ENCODE data around the gene ARRDC1. TPM values are rescaled to one million over a fixed set of nuclear protein-coding genes. Genes with fewer than 3 reads are reported as not detected.
"Not testable (repeated sequence)": the region's sequence is repeated elsewhere in the genome, so short reads cannot be mapped to it uniquely, and the experiment has no call there.

The ARRDC1 gene
- total and polyA plus RNA-seq, 2 experiments from 2014 or later, result 73.9 to 82.9 TPM

DNA sequence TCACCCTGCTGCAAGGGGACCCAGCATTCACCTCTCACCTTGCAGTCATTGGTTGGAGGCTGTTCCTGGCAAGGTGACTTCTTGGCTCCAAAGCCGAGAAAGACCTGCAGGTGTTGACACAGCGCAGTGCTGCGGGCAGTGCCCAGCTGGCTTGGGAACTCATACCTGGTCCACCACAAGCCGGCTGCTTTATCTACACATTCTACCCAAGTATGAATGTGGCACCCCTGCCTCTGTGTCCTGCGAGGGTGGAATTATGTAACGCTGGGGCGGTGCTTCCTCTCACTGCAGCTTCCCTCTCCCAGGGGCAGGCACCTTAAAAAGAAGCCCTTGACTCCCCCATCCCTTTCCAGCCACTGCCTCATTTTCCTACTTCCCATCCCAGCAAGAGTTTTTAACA, 12.7 kb upstream of the ARRDC1 start:
- no peak for DNase-seq (ENCODE audit: low read depth in 1 of 2, low spot score in 1 of 2)
- H3K4me1 ChIP-seq (ENCODE audit: low read depth), result peaks cover 4% of the 10 kb centered on the region
- no peaks in the 10 kb centered on the region for H3K27me3 ChIP-seq
- peaks cover 4% of the 10 kb centered on the region for H3K36me3 ChIP-seq
- H3K4me3 ChIP-seq, result no peak overlapping the region
- H3K27ac ChIP-seq, result no peak overlapping the region
- TF ChIP-seq CTCF (IDR thresholded peaks at IDR 0.05; ENCODE audit: low read depth, low read length), result no peak
- no peaks in the 10 kb centered on the region for H3K9me3 ChIP-seq (ENCODE audit: low read depth)

DNA sequence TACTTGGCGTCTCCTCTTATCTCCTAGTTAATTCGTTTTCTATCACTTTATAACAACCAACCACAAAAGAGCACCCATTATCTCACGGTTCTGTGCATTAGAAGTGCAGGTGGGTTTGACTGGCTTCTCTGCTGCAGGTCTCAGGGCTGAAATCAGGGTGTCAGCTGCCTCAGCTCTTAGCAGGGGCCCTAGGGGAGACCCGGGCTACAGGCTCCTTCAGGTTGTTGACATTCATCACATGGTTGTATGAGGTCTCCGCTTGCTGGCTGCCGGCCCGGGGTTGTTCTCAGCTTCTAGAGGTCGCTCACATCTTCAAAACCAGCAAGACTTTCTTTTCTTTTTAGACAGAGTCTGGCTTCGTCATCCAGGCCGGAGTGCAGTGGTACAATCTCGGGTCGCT, 12.3 kb upstream of the ARRDC1 start:
- Histone ChIP-seq H3K9me3 (ENCODE audit: low read depth) (no peaks in the 10 kb centered on the region), H3K27ac (no peak overlapping the region), H3K27me3 (no peaks in the 10 kb centered on the region), H3K4me3 (no peak overlapping the region), H3K4me1 (ENCODE audit: low read depth) (peaks cover 4% of the 10 kb centered on the region), H3K36me3 (peaks cover under 1% of the 10 kb centered on the region)
- DNase-seq (ENCODE audit: low read depth in 1 of 2, low spot score in 1 of 2), result no peak
- no peak for TF ChIP-seq CTCF (IDR thresholded peaks at IDR 0.05; ENCODE audit: low read depth, low read length)

DNA sequence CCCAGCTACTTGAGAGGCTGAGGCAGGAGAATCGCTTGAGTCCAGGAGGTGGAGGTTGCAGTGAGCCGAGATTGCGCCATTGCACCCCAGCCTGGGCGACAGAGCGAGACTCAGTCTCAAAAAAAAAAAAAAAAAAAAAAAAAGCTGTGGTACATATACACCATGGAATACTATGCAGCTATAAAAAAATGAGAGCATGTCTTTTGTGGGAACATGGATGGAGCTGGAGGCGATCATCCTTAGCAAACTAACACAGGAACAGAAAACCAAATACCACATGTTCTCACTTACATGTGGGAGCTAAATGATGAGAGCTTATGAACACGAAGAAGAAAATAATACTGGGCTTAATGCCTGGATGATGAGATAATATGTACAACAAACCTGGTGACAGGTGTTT, 8.9 kb upstream of the ARRDC1 start:
- H3K4me3 ChIP-seq; H3K36me3 ChIP-seq; H3K27ac ChIP-seq; DNase-seq (ENCODE audit: low read depth in 1 of 2, low spot score in 1 of 2); H3K9me3 ChIP-seq (ENCODE audit: low read depth); H3K4me1 ChIP-seq (ENCODE audit: low read depth); H3K27me3 ChIP-seq: not testable (repeated sequence)

GRCh38 chr9:137598943-137599342, 6.5 kb upstream of the ARRDC1 start:
- no peaks in the 10 kb centered on the region for H3K9me3 ChIP-seq (ENCODE audit: low read depth)
- H3K4me1 ChIP-seq (ENCODE audit: low read depth), result no peaks in the 10 kb centered on the region
- TF ChIP-seq CTCF (IDR thresholded peaks at IDR 0.05; ENCODE audit: low read depth, low read length), result no peak
- H3K4me3 ChIP-seq, result no peak overlapping the region
- H3K27ac ChIP-seq, result no peak overlapping the region
- no peaks in the 10 kb centered on the region for H3K27me3 ChIP-seq
- H3K36me3 ChIP-seq, result no peaks in the 10 kb centered on the region
- DNase-seq (ENCODE audit: low read depth in 1 of 2, low spot score in 1 of 2), result no peak

DNA sequence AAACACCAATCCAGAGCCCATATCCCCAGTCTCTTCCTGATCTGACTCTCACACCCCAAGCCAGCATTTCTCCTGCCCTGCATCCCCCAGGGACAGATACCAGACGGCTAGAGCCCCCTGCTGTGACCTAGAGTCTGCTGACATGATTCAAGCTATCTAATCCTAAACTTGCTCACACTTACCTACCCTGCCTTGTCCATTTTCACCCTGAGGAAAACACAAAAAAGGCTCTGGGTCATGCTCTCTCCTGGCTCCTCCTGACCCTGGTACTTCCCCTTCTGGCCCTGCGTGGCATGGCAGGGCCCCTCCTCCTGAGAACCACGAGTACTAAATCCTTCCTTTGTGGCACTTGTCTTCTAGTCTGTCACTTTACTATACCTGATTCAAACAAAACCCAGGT, 2.8 kb upstream of the ARRDC1 start:
- no peaks in the 10 kb centered on the region for H3K9me3 ChIP-seq (ENCODE audit: low read depth)
- TF ChIP-seq CTCF (IDR thresholded peaks at IDR 0.05; ENCODE audit: low read depth, low read length), result no peak
- H3K4me1 ChIP-seq (ENCODE audit: low read depth), result peaks cover 13% of the 10 kb centered on the region
- no peak for DNase-seq (ENCODE audit: low read depth in 1 of 2, low spot score in 1 of 2)
- H3K4me3 ChIP-seq, result no peak overlapping the region
- H3K27me3 ChIP-seq, result no peaks in the 10 kb centered on the region
- no peaks in the 10 kb centered on the region for H3K36me3 ChIP-seq
- no peak overlapping the region for H3K27ac ChIP-seq

DNA sequence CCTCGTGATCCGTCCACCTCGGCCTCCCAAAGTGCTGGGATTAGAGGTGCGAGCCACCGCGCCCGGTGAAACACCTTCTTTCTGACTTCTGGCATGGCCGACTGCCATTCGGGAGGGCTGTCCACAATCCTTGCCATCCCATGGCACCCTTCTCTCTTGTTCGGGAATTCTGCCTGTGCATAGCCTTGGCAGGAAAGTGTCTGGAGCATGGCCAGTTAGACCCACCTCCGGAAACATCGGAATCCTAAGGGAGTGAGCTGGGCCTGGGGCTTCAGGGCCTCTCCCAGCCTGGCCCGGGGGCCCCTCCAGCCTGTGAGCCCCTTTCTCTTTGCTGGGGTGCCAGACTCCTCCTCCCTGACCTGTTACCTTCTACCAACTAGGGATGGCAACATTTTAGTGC, 1.6 kb upstream of the ARRDC1 start:
- no peak overlapping the region for H3K27ac ChIP-seq
- H3K36me3 ChIP-seq, result no peaks in the 10 kb centered on the region
- no peak overlapping the region for H3K4me3 ChIP-seq
- H3K27me3 ChIP-seq, result no peaks in the 10 kb centered on the region
- H3K4me1 ChIP-seq (ENCODE audit: low read depth), result peaks cover 18% of the 10 kb centered on the region
- H3K9me3 ChIP-seq (ENCODE audit: low read depth), result no peaks in the 10 kb centered on the region
- no peak for TF ChIP-seq CTCF (IDR thresholded peaks at IDR 0.05; ENCODE audit: low read depth, low read length)
- no peak for DNase-seq (ENCODE audit: low read depth in 1 of 2, low spot score in 1 of 2)

Data from cardiac muscle cell (in vitro differentiated cells and primary cell).